HCT116 (cell line): Measurements from ENCODE around the gene LIN7A. TPM values are rescaled to one million over a fixed set of nuclear protein-coding genes. Genes with fewer than 3 reads are reported as not detected.

Experiments
- ATAC-seq: fragments of 200-7000 bp; cut with Tn5 transposase; 2 replicates; pipeline ENCODE4 v1.9.1; 2020; ENCODE audit warnings: mild to moderate bottlenecking, moderate library complexity
- BruUV-seq: library from RNA; stranded (reverse); fragments of 400-500 nt; replicated peaks from 2 replicates; lab custom pipeline; 2021; lab: Mats Ljungman, UMichigan
- CTCF ChIA-PET: fragments of 300-600 bp; sonication (Branson Sonifier 250); formaldehyde crosslinking; loops from one replicate; lab custom pipeline; 2021; ENCODE audit warnings: antibody characterized with exemption; lab: Charles Lee
- POLR2A ChIA-PET: fragments of 300-600, 350-600 bp; sonication (Branson Sonifier 250); formaldehyde crosslinking; loops from one replicate; lab custom pipeline; 2021; ENCODE audit warnings: antibody characterized with exemption; lab: Charles Lee
- RAD21 ChIA-PET, 2 experiments: fragments of 300-600 bp; sonication (Branson Sonifier 250); formaldehyde crosslinking; loops; one replicate each; lab custom pipeline; 2023; ENCODE audit warnings: low total read pairs in 2 of 2; ENCODE audit not compliant: uncharacterized antibody in 2 of 2, unreplicated experiment in 2 of 2, low non-redundant PET in 1 of 2; lab: Charles Lee
- DNase-seq: peaks from one replicate; pipeline ENCODE4 v3.0.0-alpha.2; 2010; ENCODE audit warnings: low read depth, low spot score
- H2AFZ ChIP-seq: fragments of 200-600 bp; shearing (Covaris generic), sonication (generic); 2 replicates; pipeline ENCODE4 v1.6.1; 2017; ENCODE audit warnings: low read depth, mixed run types, mixed read lengths, antibody characterized with exemption, low read length; ENCODE audit not compliant: poor library complexity, severe bottlenecking
- H3K27ac ChIP-seq: 2 replicates; pipeline ENCODE4 v1.5.1; 2012; ENCODE audit warnings: low read depth, low read length
- H3K27me3 ChIP-seq: fragments of 200-600 bp; sonication (generic); 2 replicates; pipeline ENCODE4 v1.6.1; 2016; ENCODE audit warnings: mixed run types, low read length, mixed read lengths; ENCODE audit not compliant: insufficient read depth
- H3K36me3 ChIP-seq, 2 experiments: fragments of 200-500 bp in 1 of 2; fragments of 200-600 bp in 1 of 2; sonication (Bioruptor generic) in 1 of 2; sonication (generic) in 1 of 2; 2 replicates each; pipeline versions ENCODE4 v1.5.1 to v1.6.1; 2014 to 2016; ENCODE audit warnings: low read length in 2 of 2, inconsistent platforms in 1 of 2, mixed read lengths in 1 of 2, mixed run types in 1 of 2; ENCODE audit not compliant: insufficient read depth in 2 of 2, control insufficient read depth in 1 of 2
- H3K4me1 ChIP-seq, 2 experiments: fragments of 200-600 bp in 1 of 2; sonication (generic) in 1 of 2; 2 replicates each; pipeline versions ENCODE4 v1.5.1 to v1.6.1; 2012 to 2017; ENCODE audit warnings: low read length in 2 of 2, inconsistent platforms in 1 of 2, mild to moderate bottlenecking in 1 of 2, mixed read lengths in 1 of 2, mixed run types in 1 of 2, moderate library complexity in 1 of 2; ENCODE audit not compliant: insufficient read depth in 2 of 2, control insufficient read depth in 1 of 2
- H3K4me2 ChIP-seq: fragments of 200-600 bp; sonication (generic); 2 replicates; pipeline ENCODE4 v1.6.1; 2017; ENCODE audit warnings: mixed run types, low read length, mixed read lengths
- H3K4me3 ChIP-seq, 2 experiments: fragments of 200-600 bp in 1 of 2; sonication (generic) in 1 of 2; replicated peaks in 1 of 2; 2 replicates each; pipeline ENCODE4 v1.5.1; 2011 to 2016; ENCODE audit warnings: low read length in 2 of 2, control low read depth in 1 of 2, low read depth in 1 of 2, mild to moderate bottlenecking in 1 of 2, mixed read lengths in 1 of 2, mixed run types in 1 of 2
- H3K79me2 ChIP-seq: fragments of 200-600 bp; sonication (generic); 2 replicates; pipeline ENCODE4 v1.6.1; 2017; ENCODE audit warnings: mild to moderate bottlenecking, mixed run types, low read length, moderate library complexity, mixed read lengths; ENCODE audit not compliant: insufficient read depth
- H3K9ac ChIP-seq: fragments of 200-600 bp; sonication (generic); 2 replicates; pipeline ENCODE4 v1.6.1; 2016; ENCODE audit warnings: low read length, mixed read lengths
- H3K9me2 ChIP-seq: fragments of 200-600 bp; sonication (generic), shearing (Covaris generic); 2 replicates; pipeline ENCODE4 v1.6.1; 2017; ENCODE audit warnings: mixed run types, mild to moderate bottlenecking, moderate library complexity; ENCODE audit not compliant: insufficient read depth
- H3K9me3 ChIP-seq, 2 experiments: fragments of 200-500 bp in 1 of 2; fragments of 200-600 bp in 1 of 2; sonication (Bioruptor generic) in 1 of 2; sonication (generic) in 1 of 2; 2 replicates each; pipeline ENCODE4 v1.6.1; 2014 to 2017; ENCODE audit warnings: low read length in 2 of 2, mixed read lengths in 2 of 2, inconsistent platforms in 1 of 2, low read depth in 1 of 2, mild to moderate bottlenecking in 1 of 2, mixed run types in 1 of 2, moderate library complexity in 1 of 2; ENCODE audit not compliant: control insufficient read depth in 1 of 2, insufficient read depth in 1 of 2
- H4K20me1 ChIP-seq: fragments of 200-600 bp; sonication (generic), shearing (Covaris generic); 2 replicates; pipeline ENCODE4 v1.6.1; 2017; ENCODE audit warnings: mixed run types, mild to moderate bottlenecking, moderate library complexity; ENCODE audit not compliant: insufficient read depth
- CBX3 ChIP-seq: IDR thresholded peaks from 2 replicates; pipeline ENCODE4 v1.6.1; 2012; ENCODE audit warnings: low read depth
- CEBPB ChIP-seq: IDR thresholded peaks from 2 replicates; pipeline ENCODE4 v1.6.1; 2012; ENCODE audit warnings: low read depth
- CTCF ChIP-seq, 3 experiments: fragments of 200-600 bp in 1 of 3; sonication (generic) in 1 of 3; IDR thresholded peaks in 2 of 3; conservative IDR thresholded peaks in 1 of 3; 2 replicates each; pipeline ENCODE4 v1.5.1; 2012 to 2017; ENCODE audit warnings: low read depth in 2 of 3, low read length in 2 of 3, antibody characterized with exemption in 1 of 3, borderline replicate concordance in 1 of 3, control low read depth in 1 of 3, mild to moderate bottlenecking in 1 of 3, mixed read lengths in 1 of 3, mixed run types in 1 of 3, moderate library complexity in 1 of 3; ENCODE audit not compliant: insufficient read depth in 1 of 3
- EZH2 ChIP-seq: fragments of 200-600 bp; sonication (generic); IDR thresholded peaks from 2 replicates; pipeline ENCODE4 v1.6.1; 2017; ENCODE audit warnings: antibody characterized with exemption, mixed run types
- JUND ChIP-seq: IDR thresholded peaks from 2 replicates; pipeline ENCODE4 v1.6.1; 2012
- POLR2A ChIP-seq: IDR thresholded peaks from 2 replicates; pipeline ENCODE4 v1.7.0; 2011; ENCODE audit warnings: borderline replicate concordance; ENCODE audit not compliant: insufficient read depth, insufficient read length; ENCODE audit errors: extremely low read depth
- RAD21 ChIP-seq: IDR thresholded peaks from 2 replicates; pipeline ENCODE4 v1.6.1; 2012; ENCODE audit warnings: low read depth, mild to moderate bottlenecking
- SRF ChIP-seq: IDR thresholded peaks from 2 replicates; pipeline ENCODE4 v1.6.1; 2012; ENCODE audit warnings: low read depth
- YY1 ChIP-seq: IDR thresholded peaks from 2 replicates; pipeline ENCODE4 v1.6.1; 2011; ENCODE audit warnings: low read length, low read depth, moderate library complexity, mild to moderate bottlenecking; ENCODE audit not compliant: insufficient replicate concordance; ENCODE audit errors: extremely low read depth
- ZNF274 ChIP-seq: fragments of 200-500 bp; sonication (Bioruptor generic); IDR thresholded peaks from 2 replicates; pipeline ENCODE4 v1.6.1; 2014; ENCODE audit warnings: mild to moderate bottlenecking, low read depth, low read length, inconsistent platforms
- intact Hi-C: fragments of 100-400 bp; cut with micrococcal nuclease; formaldehyde crosslinking; loops from 2 replicates; pipeline ENCODE4 v1.10.0; 2022
- total RNA-seq: library from RNA; stranded (reverse); gene quantifications from one replicate; pipeline ENCODE4 v1.2.1, GENCODE V29; 2021; ENCODE audit not compliant: unreplicated experiment
- TF ChIP-seq, protein P1 (sequence below): IDR thresholded peaks from 2 replicates; pipeline ENCODE4 v1.6.1; 2012

The LIN7A gene
- total RNA-seq, 1 experiment from 2014 or later = 1.5 TPM

- ChIA-PET RAD21 (interaction anchor here in 1 of 2 experiments (1.0 kb wide), 1 partner anchor 421 kb away, joined by 3 read pairs; no protein-coding TSS in a partner anchor), POLR2A (no interaction called here), CTCF (interaction anchor here (0.6 to 1.8 kb wide), 11 partner anchors 9 to 421 kb away, joined by 3 to 20 read pairs (median 4); no protein-coding TSS in a partner anchor)
- H3K4me3 ChIP-seq = no peak overlapping the region
- no peaks in the 10 kb centered on the region for H3K79me2 ChIP-seq
- DNase-seq (peak; percentile 19), ATAC-seq (peak; percentile 90)
- intact Hi-C loops = loop anchor here (10.0 kb wide), 1 partner anchor 417 kb away; no protein-coding TSS in a partner anchor
- peaks cover 17% of the 10 kb centered on the region for H3K27me3 ChIP-seq
- H4K20me1 ChIP-seq = no peaks in the 10 kb centered on the region
- TF ChIP-seq SRF (no peak), RAD21 (peak; percentile 55), CTCF (IDR thresholded peaks at IDR 0.05 in 2 of 3, conservative IDR thresholded peaks at IDR 0.05 in 1 of 3; ENCODE audit: borderline replicate concordance in 1 of 3, insufficient read depth in 1 of 3, low read depth in 2 of 3, low read length in 2 of 3) (peak; percentile 21 to 82 (median 75); a peak in 4 of 6 replicates), POLR2A (no peak), EZH2 (no peak), CBX3 (no peak), CEBPB (no peak)
- H3K9me3 ChIP-seq = no peaks in the 10 kb centered on the region
- H3K36me3 ChIP-seq = no peaks in the 10 kb centered on the region
- H3K4me1 ChIP-seq = no peaks in the 10 kb centered on the region
- H3K9ac ChIP-seq = no peak overlapping the region
- no peaks in the 10 kb centered on the region for H3K9me2 ChIP-seq
- H2AFZ ChIP-seq = no peak overlapping the region
- BruUV-seq = no TSS peak
- no peak overlapping the region for H3K4me2 ChIP-seq
- no peak overlapping the region for H3K27ac ChIP-seq
Observed at GRCh38 chr12:80837342-80837978, 100.3 kb downstream of the LIN7A start.

DNA sequence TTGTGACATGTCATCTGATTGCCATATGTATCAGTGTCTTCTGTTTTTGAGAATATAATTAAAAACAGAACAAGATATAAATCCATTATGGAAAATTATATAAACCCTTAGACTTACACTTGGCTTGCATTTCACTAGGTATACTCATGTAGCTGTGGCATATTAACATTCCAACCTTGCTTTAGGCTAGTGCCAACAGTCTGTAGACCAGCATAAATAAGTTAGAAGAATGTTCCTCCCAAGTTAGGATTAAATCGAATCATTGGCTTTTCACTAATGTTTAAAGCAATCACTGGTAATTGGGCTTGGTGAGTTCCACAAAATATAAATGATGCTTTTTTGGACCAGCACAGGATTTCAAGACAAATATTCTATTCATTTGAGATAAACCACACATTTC, 103.0 kb downstream of the LIN7A start:
- intact Hi-C loops = loop anchor here (10.0 kb wide), 1 partner anchor 420 kb away; no protein-coding TSS in a partner anchor
- Histone ChIP-seq H3K4me2 (no peak overlapping the region), H3K9me2 (no peaks in the 10 kb centered on the region), H3K36me3 (no peaks in the 10 kb centered on the region), H3K9ac (no peak overlapping the region), H3K27me3 (peaks cover 14% of the 10 kb centered on the region), H3K27ac (no peak overlapping the region), H3K4me3 (no peak overlapping the region), H3K79me2 (no peaks in the 10 kb centered on the region), H2AFZ (no peak overlapping the region), H3K9me3 (no peaks in the 10 kb centered on the region), H4K20me1 (no peaks in the 10 kb centered on the region), H3K4me1 (no peaks in the 10 kb centered on the region)
- ATAC-seq = no peak
- ChIA-PET CTCF (no interaction called here), RAD21 (no interaction called here), POLR2A (no interaction called here)
- BruUV-seq = no TSS peak
- DNase-seq = no peak
- TF ChIP-seq ZNF274 = no peak
- TF ChIP-seq JUND = no peak
- no peak for TF ChIP-seq CTCF (IDR thresholded peaks at IDR 0.05 in 2 of 3, conservative IDR thresholded peaks at IDR 0.05 in 1 of 3; ENCODE audit: borderline replicate concordance in 1 of 3, insufficient read depth in 1 of 3, low read depth in 2 of 3, low read length in 2 of 3)
- TF ChIP-seq, protein P1, sequence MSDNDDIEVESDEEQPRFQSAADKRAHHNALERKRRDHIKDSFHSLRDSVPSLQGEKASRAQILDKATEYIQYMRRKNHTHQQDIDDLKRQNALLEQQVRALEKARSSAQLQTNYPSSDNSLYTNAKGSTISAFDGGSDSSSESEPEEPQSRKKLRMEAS = no peak
- no peak for TF ChIP-seq YY1
- no peak for TF ChIP-seq RAD21
- no peak for TF ChIP-seq CBX3
- TF ChIP-seq SRF = no peak
